Sciatic nerve (tissue), 2 donors: ENCODE results near the gene SCLT1. TPM values are rescaled to one million over a fixed set of nuclear protein-coding genes. Genes with fewer than 3 reads are reported as not detected.
A peak's percentile ranks its signal among the peaks of the same experiment; 100 is the strongest.

Experiments
- ATAC-seq: fragments of 200-7000 bp; cut with Tn5 transposase; one replicate; pipeline ENCODE4 v1.9.1; 2020; ENCODE audit warnings: mild to moderate bottlenecking, moderate library complexity
- DNase-seq: peaks from one replicate; pipeline ENCODE4 v3.0.0-alpha.2; 2020; ENCODE audit warnings: low spot score
- intact Hi-C: fragments of 100-400 bp; cut with DNase I; formaldehyde crosslinking; loops from one replicate; pipeline ENCODE4 v1.14.2; 2022
- total RNA-seq: library from RNA; stranded (reverse); fragmentation: NEBNext Ultra II Directional; extraction: Animal tissue kit (Norgen Biotek cat#: 25700); gene quantifications from one replicate; pipeline ENCODE4 v1.2.1, GENCODE V29; 2021
- donor health status: DM: no; HTN: no; CAD: no.
- donor health status: DM: no; HTN: no; CAD: no.

Gene SCLT1
- total RNA-seq, 1 donor from 2014 or later, result 23.7 TPM

DNA sequence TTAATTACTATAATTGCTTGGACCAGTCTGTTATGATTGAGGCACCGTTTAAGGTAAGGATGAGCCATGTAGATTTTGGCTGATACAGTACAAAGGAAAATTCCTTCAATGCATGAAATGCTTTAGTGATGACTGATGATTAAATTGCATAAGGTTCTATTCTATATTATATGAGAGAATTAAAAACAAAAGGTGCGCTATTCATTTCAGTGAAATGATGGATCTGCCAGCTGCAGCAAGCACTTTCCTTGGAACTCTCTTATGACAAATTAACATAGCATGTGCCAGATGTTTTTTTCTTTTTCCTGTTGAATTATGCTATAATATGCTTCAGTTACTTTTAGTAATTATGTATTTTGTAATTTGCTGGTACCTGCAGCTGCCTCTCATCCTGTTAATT, 185.4 kb downstream of the SCLT1 start:
- ATAC-seq (no peak), DNase-seq (no peak)
- intact Hi-C loops, result no loop called here

DNA sequence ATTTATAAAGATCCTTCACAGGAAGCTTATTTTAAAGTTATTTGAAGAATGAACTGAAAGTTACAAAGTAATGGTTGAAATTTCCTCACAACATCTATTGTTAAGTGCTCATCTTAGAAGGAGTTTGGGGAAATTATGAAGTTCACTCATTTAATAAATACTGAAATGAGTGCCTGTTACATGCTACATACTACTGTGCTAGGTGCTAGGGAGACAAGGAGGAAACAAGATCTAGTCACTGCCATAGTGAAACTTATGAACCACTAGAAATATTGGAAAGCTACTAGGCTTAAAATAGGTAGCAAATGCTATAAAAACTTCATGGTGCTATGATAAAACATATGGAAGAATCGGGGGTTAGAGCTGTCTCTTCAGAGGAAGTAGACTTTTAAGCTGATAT, 186.8 kb downstream of the SCLT1 start:
- ATAC-seq, result no peak
- DNase-seq, result no peak
- intact Hi-C loops, result no loop called here

DNA sequence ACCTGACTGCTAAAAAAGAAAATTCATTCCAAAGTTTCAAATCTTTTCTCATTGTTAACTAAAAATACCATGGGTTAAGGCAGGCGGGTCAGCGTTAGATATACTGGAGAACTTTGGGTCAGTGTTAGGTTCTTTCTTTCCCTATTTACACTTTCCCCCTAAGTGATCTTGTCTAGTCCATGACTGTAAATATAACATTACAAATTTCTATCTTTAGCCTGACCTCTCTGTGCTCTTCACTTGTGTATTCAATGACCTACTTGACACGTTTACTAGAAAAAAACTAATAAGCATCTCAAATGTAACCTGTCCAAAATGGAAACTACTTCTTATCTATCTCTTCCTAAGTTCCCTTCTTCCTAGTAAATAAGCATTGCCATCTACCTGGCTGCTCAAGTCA, 188.5 kb downstream of the SCLT1 start:
- ATAC-seq (no peak), DNase-seq (no peak)
- intact Hi-C loops, result no loop called here

DNA sequence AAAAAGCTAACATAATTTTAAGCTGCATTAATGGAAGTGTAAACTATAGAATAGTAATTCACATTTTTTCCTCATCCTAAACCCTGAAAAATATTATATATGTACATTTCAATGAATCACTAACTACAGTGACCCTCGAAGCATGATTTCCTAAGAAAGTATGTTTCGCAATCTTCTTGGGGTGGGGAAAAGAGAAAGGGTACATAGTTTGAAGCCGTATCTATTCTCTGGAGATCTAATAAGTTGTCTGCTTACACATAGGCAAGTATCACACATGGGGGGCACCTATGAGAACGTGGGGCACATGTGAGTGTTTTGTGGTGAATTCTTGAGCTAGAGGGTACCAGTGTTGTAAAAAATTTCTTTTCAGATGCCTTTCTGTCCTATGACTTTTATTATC, 212.7 kb downstream of the SCLT1 start:
- ATAC-seq, result no peak
- intact Hi-C loops, result no loop called here
- DNase-seq, result no peak

DNA sequence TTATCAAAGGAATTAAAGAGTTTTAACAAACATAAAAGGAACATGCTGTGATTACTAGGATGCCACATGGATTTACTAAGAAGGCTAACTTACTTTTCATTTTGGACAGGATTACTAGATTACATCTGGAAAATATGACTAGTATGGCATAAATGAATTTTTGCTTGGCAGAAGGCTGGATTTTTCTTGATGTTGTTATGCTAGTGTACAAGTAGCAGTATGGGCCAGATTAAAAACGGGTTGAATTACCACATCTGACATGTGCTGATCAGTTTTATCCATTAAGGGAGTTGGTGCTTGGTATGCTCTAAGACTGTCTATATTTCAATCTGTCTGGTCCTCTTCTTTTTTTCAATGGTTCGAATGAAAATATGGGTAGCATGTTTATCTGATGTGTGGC, 213.4 kb downstream of the SCLT1 start:
- intact Hi-C loops, result no loop called here

DNA sequence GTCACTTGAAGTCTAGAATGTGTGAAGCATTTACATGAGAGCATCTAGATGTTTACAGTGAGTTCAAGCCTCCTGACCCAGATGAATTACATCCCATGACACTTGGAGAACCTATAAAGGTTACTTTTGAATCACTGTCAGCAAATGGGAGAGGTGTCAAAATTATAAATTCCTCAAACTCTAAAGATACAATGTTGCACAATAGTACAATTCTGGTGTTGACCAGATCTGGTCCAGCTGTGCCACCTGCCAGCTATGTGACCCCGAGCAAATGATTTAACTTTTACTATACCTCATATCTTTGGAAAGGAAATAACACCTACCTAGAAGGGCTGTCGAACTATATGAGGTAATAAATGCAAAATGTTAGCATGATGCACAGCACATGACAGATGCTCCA, 214.1 kb downstream of the SCLT1 start:
- DNase-seq (no peak), ATAC-seq (no peak)
- intact Hi-C loops, result no loop called here

More for the DNA sequence above, 213.4 kb downstream of the SCLT1 start:
- no peak for ATAC-seq
- DNase-seq, result no peak

DNA sequence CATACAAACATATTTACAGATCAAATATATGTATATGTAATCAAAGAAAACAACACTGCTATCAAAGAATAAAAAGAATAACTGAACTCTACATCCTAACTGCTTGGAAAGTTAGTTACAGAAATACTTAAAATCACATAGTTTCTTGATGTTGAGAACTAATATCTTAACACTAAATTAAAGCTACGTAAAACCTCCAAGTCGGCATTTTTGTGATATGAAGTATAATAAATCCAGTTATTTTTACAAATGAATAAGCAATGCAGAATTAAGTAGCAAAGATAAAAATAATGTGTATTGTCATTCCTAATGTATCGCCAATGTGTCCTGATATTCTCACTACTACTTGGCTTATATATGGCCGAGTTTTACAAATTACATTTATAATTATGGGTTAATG, 215.4 kb downstream of the SCLT1 start:
- intact Hi-C loops, result no loop called here
- ATAC-seq (no peak), DNase-seq (no peak)

DNA sequence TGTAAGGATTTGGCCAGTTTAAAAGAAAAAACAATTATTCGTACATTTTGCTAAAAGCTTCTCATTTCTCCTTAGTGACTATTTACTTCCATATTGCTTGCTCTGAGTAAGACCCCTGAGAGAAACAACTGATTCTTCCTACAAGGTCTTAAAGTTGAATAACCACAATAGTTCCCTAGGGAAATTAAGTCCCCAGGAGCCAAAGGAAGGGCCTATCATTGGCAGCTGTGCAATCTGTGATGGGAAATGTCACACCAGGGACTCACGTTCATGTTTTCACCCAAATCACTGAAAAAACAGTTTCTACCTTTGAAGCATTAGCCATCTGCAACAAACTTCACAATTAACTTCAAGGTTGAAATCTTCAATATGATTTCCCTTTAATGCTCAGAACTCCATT, 217.1 kb downstream of the SCLT1 start:
- intact Hi-C loops, result no loop called here
- DNase-seq (no peak), ATAC-seq (no peak)

DNA sequence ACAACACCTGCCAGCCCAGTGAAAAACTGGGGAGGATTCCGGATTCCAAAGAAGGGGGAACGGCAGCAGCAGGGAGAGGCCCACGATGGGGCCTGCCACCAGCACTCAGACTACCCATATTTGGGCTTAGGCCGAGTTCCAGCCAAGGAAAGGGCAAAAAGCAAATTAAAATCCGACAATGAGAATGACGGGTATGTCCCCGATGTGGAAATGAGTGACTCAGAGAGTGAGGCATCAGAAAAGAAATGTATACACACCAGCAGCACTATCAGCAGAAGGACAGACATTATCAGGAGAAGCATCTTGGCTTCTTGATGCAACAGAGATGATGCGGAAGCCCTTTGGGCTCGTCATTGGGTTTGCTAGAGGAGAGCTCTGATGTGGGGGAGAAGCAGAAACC, 221.4 kb downstream of the SCLT1 start:
- DNase-seq (no peak), ATAC-seq (peak; percentile 20)
- intact Hi-C loops, result no loop called here

DNA sequence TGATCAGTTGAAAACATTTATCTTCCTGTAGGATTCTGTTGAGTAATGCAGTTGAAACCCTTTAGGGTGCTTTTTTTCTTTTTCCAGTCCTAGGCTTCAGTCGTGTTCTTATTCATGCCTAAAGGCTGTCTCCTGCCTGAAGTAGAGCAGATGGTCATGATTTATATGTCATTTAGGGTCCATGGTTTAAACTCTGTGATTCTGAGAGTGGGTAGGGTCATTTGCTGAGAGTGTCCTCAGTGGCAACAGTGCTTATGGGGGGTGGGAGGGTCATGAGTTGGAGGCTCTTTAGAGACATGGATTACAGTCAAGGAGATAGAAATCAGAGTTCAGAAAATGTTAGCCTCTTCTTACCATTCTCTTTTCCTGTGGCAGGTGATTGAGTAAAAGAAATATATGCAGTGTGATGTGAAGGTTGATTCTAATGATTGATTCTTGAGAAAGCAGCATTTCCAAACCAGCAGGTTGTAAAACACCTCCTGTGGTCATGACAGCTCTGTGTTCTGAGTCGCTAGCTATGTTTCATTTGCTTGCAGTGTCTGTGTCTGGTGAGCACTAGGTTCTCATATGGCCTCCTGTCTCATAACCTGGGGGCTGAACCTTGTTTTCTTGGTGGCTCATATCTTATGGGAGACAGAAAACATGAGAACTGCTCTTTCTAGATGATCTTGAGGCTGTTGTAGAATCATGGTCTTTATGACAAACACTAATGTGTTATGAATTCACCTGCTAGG, 223.4 kb downstream of the SCLT1 start:
- ATAC-seq (no peak), DNase-seq (no peak)
- intact Hi-C loops, result loop anchor here (10.0 kb wide), 1 partner anchor 415 kb away; no protein-coding TSS in a partner anchor

DNA sequence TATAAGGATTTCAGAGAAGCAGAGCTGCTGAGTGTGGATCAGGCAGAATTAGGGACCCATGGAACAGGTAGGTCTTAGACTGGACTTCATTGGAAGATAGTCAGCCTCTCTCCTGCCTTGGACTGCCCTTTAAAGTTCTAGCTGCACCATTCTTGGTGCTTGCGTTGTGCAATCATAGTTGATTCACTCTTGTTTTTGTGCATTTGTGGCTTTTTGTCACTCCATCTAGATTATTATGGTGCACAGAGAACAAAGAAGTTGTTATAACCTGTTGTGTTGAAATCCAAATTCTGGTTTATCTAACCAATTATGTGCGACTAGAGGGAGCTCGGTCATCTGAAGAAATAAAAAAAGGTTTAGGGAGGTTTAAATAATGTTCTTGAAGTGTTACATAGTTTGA, 224.6 kb downstream of the SCLT1 start:
- intact Hi-C loops, result loop anchor here (10.0 kb wide), 1 partner anchor 414 kb away; no protein-coding TSS in a partner anchor
- no peak for DNase-seq
- no peak for ATAC-seq

DNA sequence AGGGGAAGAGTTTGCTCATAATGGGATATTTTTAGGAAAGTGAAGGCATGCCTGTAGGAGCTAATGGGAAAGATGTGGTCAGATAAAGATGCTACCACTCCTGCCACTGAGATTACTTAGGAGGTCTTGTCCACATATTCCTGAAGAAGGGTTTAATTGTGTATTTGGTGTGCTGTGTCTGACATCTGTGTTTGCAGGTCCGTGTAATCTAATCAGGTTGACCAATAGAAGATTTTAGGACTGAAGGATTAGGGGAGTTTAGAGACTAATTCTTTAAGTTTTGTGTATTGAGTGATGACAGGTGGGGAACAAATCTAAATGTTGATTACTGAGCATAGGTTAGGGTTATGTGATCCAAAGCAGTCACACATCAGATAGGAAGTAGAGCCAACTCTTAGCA, 226.6 kb downstream of the SCLT1 start:
- intact Hi-C loops, result loop anchor here (10.0 kb wide), 1 partner anchor 412 kb away; no protein-coding TSS in a partner anchor
- no peak for DNase-seq
- ATAC-seq, result no peak

DNA sequence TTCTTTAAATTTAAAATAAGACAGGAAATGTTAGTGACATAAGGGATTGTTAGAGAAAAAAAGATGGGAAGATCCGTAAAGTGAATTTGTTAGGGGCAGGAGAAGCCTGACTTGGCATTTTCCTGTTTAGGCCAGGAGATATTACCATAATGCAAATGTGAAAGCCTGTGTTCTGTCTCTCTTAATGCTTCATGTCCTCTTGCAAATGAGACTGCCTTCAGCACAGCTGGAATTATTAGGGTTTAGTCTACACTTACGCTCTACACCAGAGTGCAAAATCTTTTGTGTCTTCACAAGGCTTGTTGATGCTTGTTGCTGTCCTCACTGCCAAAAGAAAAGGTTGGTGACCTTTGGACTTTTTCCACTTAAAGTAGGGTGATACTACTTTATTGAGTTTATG, 227.1 kb downstream of the SCLT1 start:
- no peak for ATAC-seq
- no peak for DNase-seq
- intact Hi-C loops, result loop anchor here (10.0 kb wide), 1 partner anchor 411 kb away; no protein-coding TSS in a partner anchor

DNA sequence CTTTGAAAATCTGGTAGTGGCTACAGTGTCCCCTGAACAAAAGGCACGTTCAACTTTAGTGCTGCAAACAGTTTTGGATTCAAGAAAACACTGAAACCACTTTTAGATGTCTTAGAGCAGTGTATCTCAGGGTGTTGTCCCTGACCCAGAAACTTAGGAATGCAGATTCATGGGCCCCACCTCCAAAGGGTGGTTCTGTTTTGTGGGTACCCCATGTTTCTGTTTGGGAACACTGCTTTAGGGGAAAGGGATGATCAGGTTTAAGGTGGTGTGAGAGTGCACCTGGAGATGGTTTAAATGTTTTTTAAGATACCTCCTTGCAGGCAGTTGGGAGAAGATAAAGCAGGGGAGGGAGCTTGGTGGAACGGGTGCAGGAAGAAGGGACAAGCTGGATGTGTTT, 228.2 kb downstream of the SCLT1 start:
- ATAC-seq (no peak), DNase-seq (no peak)
- intact Hi-C loops, result loop anchor here (10.0 kb wide), 1 partner anchor 410 kb away; no protein-coding TSS in a partner anchor

DNA sequence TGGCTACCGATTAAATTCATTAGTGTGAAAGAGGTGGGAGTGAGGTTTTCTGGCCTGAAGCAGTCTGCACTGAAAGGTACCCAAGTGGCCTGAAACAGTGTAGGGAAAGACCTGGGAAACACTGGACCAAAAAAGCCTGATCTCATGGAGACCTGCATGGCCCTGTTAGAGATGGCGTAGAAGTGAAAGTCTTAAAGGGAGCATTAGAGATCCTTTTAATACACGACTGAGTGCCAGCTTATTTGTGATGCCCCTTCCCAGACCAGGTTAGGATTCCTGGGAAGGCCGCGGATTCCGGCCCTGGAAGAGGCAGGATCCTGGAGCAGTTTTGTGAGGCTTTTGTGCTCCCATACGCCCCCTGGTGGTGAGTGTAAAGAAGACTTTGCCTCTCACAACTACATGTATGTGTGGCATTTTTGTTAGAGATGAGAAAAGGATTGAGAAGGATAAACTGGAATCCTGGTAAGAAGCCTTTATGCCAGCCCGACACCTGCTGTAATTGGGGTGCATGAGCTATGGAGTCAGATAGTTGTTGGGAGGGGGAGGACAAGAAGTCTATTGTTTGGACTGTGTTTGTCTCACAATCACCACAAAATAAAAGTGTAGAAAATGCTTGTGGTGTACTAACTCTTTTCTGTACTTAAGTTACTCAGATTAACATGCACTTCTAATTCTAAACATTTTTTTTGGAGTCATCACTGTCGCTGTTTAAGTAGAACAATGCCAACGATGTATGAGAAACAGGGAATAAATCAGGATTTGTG, 229.8 kb downstream of the SCLT1 start:
- DNase-seq, result peak; percentile 89
- peak; percentile 76 for ATAC-seq
- intact Hi-C loops, result loop anchor here (10.0 kb wide), 1 partner anchor 409 kb away; no protein-coding TSS in a partner anchor

DNA sequence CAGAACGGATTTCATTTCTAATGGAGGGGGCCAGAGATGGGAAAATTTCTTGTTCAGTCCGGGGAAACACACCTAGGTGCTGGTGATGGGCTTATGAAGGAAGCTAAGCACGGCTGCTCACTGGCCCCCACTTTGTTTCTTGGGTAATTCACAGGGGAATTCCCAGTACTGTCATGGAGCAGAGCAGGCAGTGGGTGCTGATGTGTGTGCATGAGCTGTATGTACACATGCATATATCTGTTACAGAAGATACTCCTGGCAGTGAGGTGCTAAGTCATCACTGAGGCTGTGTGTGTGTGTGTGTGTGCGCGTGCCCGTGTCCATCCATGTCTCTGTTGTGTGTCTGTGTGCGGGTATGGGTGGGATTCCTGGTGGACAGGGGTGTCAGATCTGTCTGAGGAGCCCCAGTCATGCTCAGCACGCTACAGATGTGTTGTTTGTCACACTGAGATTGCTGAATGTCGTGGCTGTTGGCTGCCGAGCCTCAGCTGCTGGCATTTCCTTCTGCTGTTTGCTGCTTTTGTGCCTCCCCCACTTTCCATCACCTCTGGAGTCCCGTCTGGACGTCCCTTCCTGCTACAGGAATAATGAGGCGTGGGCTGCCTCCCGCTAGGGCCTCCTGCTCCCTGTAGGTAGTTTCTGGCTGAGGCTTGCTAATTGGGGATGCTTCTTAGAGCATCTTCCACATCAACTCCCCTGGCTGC, 230.6 kb downstream of the SCLT1 start:
- ATAC-seq, result no peak
- intact Hi-C loops, result loop anchor here (10.0 kb wide), 1 partner anchor 408 kb away; no protein-coding TSS in a partner anchor
- DNase-seq, result no peak

DNA sequence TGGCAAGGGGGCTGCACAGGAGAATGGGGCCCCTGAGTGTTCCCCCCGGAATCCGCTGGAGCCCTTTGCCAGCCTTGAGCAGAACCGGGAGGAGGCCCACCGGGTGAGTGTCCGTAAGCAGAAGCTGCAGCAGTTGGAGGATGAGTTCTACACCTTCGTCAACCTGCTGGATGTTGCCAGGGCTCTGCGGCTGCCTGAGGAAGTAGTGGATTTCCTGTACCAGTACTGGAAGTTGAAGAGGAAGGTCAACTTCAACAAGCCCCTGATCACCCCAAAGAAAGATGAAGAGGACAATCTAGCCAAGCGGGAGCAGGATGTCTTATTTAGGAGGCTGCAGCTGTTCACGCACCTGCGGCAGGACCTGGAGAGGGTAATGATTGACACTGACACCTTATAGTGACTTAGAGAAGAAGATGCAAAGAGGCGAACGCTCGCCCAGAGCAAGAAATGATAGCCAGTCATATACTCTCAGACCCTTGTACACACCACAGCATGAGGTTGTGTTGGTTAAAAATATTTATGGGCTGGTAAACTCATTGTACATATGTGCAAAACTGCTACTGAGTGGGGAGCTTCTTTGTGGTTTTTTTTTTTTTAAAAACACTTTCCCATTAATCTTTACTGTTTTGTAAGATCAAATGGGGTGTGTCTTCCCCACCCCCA, 231.4 kb downstream of the SCLT1 start:
- DNase-seq (no peak), ATAC-seq (no peak)
- intact Hi-C loops, result loop anchor here (10.0 kb wide), 1 partner anchor 407 kb away; no protein-coding TSS in a partner anchor

DNA sequence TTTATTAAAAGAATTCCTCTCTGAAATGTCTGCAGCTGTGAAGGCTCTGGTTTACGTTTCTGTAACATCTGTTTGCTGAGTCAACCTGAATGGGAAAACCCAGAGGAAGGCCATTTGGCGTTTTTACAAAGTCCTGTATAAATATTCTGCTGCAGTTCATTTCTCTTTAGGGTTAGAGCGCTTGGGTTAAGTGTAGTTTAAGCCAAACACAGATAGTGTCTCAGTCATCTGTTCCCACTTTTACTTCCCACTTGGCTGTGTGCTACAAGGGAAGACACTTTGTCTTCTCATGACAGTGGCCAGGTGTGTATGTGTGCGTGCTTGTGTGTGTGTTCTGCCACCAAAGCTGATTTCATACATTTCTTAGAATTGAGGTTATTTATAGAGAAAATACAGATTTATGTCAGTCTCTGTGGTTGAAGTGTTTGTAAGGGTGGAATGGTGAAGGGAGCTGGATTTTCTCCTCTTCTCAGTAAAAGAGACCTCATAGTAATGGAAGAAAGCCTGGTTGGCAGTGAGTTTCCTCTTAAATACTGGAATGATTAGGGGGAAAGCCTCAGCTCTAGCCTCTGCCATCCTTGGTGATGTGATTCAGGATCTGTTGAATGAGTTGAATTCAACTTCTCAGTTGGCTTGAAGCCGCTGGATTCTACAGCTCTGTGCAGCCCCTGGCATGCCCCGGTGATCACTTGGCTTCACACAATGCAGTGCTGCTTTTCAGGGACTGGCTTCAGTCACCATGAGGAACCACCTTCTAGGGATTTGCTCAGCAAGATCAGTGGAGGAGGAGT, 233.3 kb downstream of the SCLT1 start:
- DNase-seq, result no peak
- ATAC-seq, result peak; percentile 65

More for the DNA sequence above, 233.3 kb downstream of the SCLT1 start:
- intact Hi-C loops, result loop anchor here (10.0 kb wide), 1 partner anchor 405 kb away; no protein-coding TSS in a partner anchor
